Erythroblast (primary cell): Measurements from ENCODE around the gene SLC10A7.

ENCODE experiments used
- GATA1 ChIP-seq: IDR thresholded peaks from 2 replicates; pipeline ENCODE4 v1.6.1; 2011; ENCODE audit warnings: low read depth, mild to moderate bottlenecking, control low read depth, low read length, moderate library complexity
- POLR2A ChIP-seq: IDR thresholded peaks from 2 replicates; pipeline ENCODE4 v1.6.1; 2011; ENCODE audit warnings: mild to moderate bottlenecking, low read length

DNA sequence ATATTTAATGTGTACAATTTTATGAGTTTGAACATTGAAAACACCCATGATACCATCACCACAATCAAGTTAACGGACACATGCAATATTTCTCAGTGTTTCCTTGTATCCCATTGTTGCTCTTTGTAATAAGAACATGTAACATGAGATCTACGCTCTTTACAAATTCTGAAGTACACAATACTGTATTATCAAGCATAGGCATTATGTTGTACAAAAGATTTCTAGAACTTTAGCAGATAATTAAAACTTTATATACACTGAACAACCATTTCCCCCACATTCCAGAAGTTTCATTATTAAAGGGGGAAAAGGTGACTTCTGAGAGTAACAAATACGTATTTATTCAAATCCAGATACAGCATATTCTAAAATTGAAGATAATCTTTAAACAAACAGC is 114.5 kb downstream of the SLC10A7 start:
- TF ChIP-seq POLR2A (no peak), GATA1 (no peak)
